MM.1S (cell line): ENCODE results near the gene FAN1.

Source experiments
- DNase-seq: peaks from one replicate; pipeline ENCODE4 v3.0.0-alpha.2; 2015
- H2AFZ ChIP-seq: fragments of 300-600 bp; sonication (generic); 2 replicates; pipeline ENCODE4 v1.6.0; 2016; ENCODE audit warnings: antibody characterized with exemption, low read length
- H3F3A ChIP-seq: fragments of 300-600 bp; sonication (generic); 2 replicates; pipeline ENCODE4 v1.6.1; 2016; ENCODE audit warnings: mild to moderate bottlenecking, antibody characterized with exemption, low read length, moderate library complexity, mixed read lengths; ENCODE audit not compliant: insufficient read depth
- H3K27ac ChIP-seq: fragments of 300-600 bp; sonication (generic); 2 replicates; pipeline ENCODE4 v1.5.1; 2016; ENCODE audit warnings: mild to moderate bottlenecking, low read length
- H3K27me3 ChIP-seq: fragments of 300-600 bp; sonication (generic); replicated peaks from 2 replicates; pipeline ENCODE4 v1.6.0; 2016; ENCODE audit warnings: low read length; ENCODE audit not compliant: insufficient read depth
- H3K36me3 ChIP-seq: fragments of 300-600 bp; sonication (generic); replicated peaks from 2 replicates; pipeline ENCODE4 v1.6.1; 2016; ENCODE audit warnings: mild to moderate bottlenecking, low read length, mixed read lengths; ENCODE audit not compliant: insufficient read depth
- H3K4me1 ChIP-seq: fragments of 300-600 bp; sonication (generic); 2 replicates; pipeline ENCODE4 v1.6.1; 2016; ENCODE audit warnings: low read length, mixed read lengths
- H3K4me2 ChIP-seq: fragments of 300-600 bp; sonication (generic); 2 replicates; pipeline ENCODE4 v1.6.0; 2016; ENCODE audit warnings: low read depth, low read length
- H3K4me3 ChIP-seq: fragments of 300-600 bp; sonication (generic); 2 replicates; pipeline ENCODE4 v1.5.1; 2016; ENCODE audit warnings: low read length, mixed read lengths
- H3K79me2 ChIP-seq: fragments of 300-600 bp; sonication (generic); 2 replicates; pipeline ENCODE4 v1.6.1; 2016; ENCODE audit warnings: mixed run types, low read length, mixed read lengths
- H3K9ac ChIP-seq: fragments of 300-600 bp; sonication (generic); 2 replicates; pipeline ENCODE4 v1.6.1; 2016; ENCODE audit warnings: low read length, mixed read lengths
- H3K9me2 ChIP-seq: fragments of 300-600 bp; sonication (generic); replicated peaks from 2 replicates; pipeline ENCODE4 v1.6.1; 2016; ENCODE audit warnings: mild to moderate bottlenecking, low read length, mixed read lengths; ENCODE audit not compliant: insufficient read depth
- H3K9me3 ChIP-seq: fragments of 300-600 bp; sonication (generic); replicated peaks from 2 replicates; pipeline ENCODE4 v1.6.1; 2016; ENCODE audit warnings: mild to moderate bottlenecking, low read length, mixed read lengths; ENCODE audit not compliant: insufficient read depth
- H4K20me1 ChIP-seq: fragments of 300-600 bp; sonication (generic); 2 replicates; pipeline ENCODE4 v1.6.1; 2016; ENCODE audit warnings: mild to moderate bottlenecking, low read length, moderate library complexity, mixed read lengths; ENCODE audit not compliant: insufficient read depth
- EZH2 ChIP-seq: fragments of 300-600 bp; sonication (generic); optimal IDR thresholded peaks from 2 replicates; pipeline ENCODE3; 2017; ENCODE audit warnings: low read depth, mild to moderate bottlenecking, antibody characterized with exemption, low read length, mixed read lengths
- EZH2phosphoT487 ChIP-seq: fragments of 300-600 bp; sonication (generic); IDR thresholded peaks from 2 replicates; pipeline ENCODE4 v1.6.1; 2018; ENCODE audit warnings: antibody characterized with exemption, low read length
- TF ChIP-seq, protein P1 (sequence below): fragments of 300-600 bp; sonication (generic); IDR thresholded peaks from 2 replicates; pipeline ENCODE4 v1.5.1; 2016; ENCODE audit warnings: antibody characterized with exemption, low read length, mixed read lengths

The FAN1 gene

DNA sequence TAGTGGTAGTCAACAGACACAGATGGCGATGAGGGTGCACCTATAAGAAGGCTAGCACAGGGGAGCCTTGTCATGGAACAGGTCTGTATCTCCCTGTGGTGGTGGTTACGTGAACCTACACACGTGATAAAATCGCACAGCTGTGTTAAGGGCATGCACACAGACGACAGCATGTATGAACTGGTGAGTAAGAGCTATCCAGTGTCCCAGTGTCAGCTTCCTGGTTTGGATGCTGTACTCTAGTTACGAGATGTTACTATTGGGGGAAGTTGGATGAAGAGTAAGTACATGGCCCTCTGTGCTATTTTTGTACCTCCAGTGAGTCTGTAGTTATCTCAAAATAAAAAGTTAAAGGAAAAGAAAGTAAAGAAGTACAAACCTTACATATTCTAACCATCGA is 49.5 kb downstream of the FAN1 start:
- H2AFZ ChIP-seq: no peak overlapping the region
- H3K9ac ChIP-seq: no peak overlapping the region
- no peaks in the 10 kb centered on the region for H3K9me2 ChIP-seq
- H4K20me1 ChIP-seq: no peaks in the 10 kb centered on the region
- no peak overlapping the region for H3K4me3 ChIP-seq
- H3K4me1 ChIP-seq: no peaks in the 10 kb centered on the region
- peaks cover 26% of the 10 kb centered on the region for H3K79me2 ChIP-seq
- H3K27ac ChIP-seq: no peak overlapping the region
- TF ChIP-seq EZH2 (no peak), EZH2phosphoT487 (no peak)
- TF ChIP-seq, protein P1, sequence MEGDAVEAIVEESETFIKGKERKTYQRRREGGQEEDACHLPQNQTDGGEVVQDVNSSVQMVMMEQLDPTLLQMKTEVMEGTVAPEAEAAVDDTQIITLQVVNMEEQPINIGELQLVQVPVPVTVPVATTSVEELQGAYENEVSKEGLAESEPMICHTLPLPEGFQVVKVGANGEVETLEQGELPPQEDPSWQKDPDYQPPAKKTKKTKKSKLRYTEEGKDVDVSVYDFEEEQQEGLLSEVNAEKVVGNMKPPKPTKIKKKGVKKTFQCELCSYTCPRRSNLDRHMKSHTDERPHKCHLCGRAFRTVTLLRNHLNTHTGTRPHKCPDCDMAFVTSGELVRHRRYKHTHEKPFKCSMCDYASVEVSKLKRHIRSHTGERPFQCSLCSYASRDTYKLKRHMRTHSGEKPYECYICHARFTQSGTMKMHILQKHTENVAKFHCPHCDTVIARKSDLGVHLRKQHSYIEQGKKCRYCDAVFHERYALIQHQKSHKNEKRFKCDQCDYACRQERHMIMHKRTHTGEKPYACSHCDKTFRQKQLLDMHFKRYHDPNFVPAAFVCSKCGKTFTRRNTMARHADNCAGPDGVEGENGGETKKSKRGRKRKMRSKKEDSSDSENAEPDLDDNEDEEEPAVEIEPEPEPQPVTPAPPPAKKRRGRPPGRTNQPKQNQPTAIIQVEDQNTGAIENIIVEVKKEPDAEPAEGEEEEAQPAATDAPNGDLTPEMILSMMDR: no peak
- no peaks in the 10 kb centered on the region for H3F3A ChIP-seq
- peaks cover 46% of the 10 kb centered on the region for H3K36me3 ChIP-seq
- no peak for DNase-seq
- H3K9me3 ChIP-seq: no peaks in the 10 kb centered on the region
- no peak overlapping the region for H3K4me2 ChIP-seq
- no peaks in the 10 kb centered on the region for H3K27me3 ChIP-seq

DNA sequence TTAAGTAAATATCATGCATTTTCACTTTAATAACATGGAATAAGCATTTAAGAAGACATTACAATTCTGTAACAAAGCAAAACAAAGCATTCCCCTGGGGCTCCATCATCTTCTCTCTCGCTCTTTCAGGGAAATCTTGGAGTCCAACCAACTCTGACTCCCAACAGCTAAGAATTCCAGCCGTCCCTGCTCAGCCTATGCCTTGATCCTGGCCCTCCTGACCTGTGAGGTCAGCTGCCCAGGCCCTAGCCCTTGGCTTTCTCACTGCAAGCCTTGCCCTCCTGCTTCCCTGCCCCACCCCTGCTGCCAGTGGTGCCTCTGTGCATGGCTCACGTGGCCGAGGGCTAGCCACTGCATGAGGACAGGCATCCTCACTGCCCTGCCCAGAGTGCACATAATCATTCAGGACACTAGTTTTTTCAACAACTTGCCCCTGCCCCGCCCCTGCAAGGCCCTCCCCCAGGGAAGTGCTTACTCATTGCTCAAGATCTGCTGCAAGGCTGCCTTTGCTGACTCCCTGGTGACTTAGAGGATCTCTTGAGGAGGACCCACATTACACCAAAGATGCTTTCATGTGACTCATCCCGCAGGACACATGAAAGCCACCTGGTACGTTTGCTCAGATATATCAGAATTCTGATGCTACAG is 50.1 kb downstream of the FAN1 start:
- Histone ChIP-seq H3K9me2 (no peaks in the 10 kb centered on the region), H3K27ac (no peak overlapping the region), H3K36me3 (peaks cover 46% of the 10 kb centered on the region)

DNA sequence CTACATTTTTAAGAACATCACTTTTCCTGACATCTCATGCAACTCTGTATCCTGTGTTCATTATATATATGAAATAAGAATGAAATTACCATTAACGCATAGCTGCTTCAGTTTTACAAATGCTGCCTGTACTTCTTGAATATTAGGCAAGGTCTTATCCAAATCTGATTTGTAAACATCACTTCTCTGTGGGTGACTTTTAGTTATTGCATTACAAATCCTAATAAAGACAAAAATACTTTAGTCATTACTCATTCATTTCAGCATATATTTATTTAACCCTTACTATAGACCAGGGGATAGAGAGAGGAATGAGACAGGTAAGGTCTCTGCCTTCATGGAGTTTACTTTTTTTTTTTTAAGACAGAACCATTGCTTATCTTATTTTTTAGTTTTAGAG is 51.0 kb downstream of the FAN1 start:
- Histone ChIP-seq H3K9me2 (no peaks in the 10 kb centered on the region), H3K27me3 (no peaks in the 10 kb centered on the region), H2AFZ (no peak overlapping the region), H3K4me2 (no peak overlapping the region), H3K4me1 (no peaks in the 10 kb centered on the region), H3F3A (no peaks in the 10 kb centered on the region), H3K79me2 (peaks cover 39% of the 10 kb centered on the region), H4K20me1 (no peaks in the 10 kb centered on the region), H3K4me3 (no peak overlapping the region), H3K27ac (no peak overlapping the region), H3K9me3 (no peaks in the 10 kb centered on the region), H3K9ac (no peak overlapping the region), H3K36me3 (peaks cover 47% of the 10 kb centered on the region)
- no peak for DNase-seq
- TF ChIP-seq, protein P1: no peak
- TF ChIP-seq EZH2phosphoT487 (no peak), EZH2 (no peak)

More for the DNA sequence above, 50.1 kb downstream of the FAN1 start:
- Histone ChIP-seq H3K4me2 (no peak overlapping the region), H3K9ac (no peak overlapping the region), H3K9me3 (no peaks in the 10 kb centered on the region), H3K79me2 (peaks cover 31% of the 10 kb centered on the region), H3K27me3 (no peaks in the 10 kb centered on the region), H3K4me3 (no peak overlapping the region), H4K20me1 (no peaks in the 10 kb centered on the region), H3F3A (no peaks in the 10 kb centered on the region), H2AFZ (no peak overlapping the region), H3K4me1 (no peaks in the 10 kb centered on the region)
- TF ChIP-seq EZH2: no peak
- DNase-seq: no peak
